ENCODE measurements around the gene ATP2B2. TPM values are rescaled to one million over a fixed set of nuclear protein-coding genes. Genes with fewer than 3 reads are reported as not detected.

ATP2B2 gene
- total and polyA plus RNA-seq, 10 of the 15 experiments (the other 5 are each of a cell fraction or from before 2014, with no cell fraction given), result 0.04 TPM; not detected in 9

GRCh38 chr3:10456981-10457380 is 48.4 kb downstream of the ATP2B2 start (continued):
- TF ChIP-seq MYB (IDR thresholded peaks at IDR 0.05; ENCODE audit: borderline replicate concordance, low read depth, low read length), result no peak

GRCh38 chr3:10455545-10455914 is 49.9 kb downstream of the ATP2B2 start:
- no TSS peak for BruUV-seq (replicated peaks)
- ChIA-PET RAD21 (ENCODE audit: unreplicated experiment) (no interaction called here), SMC1A (ENCODE audit: uncharacterized antibody, unreplicated experiment) (interaction anchor here (0.6 kb wide), 1 partner anchor 73 kb away, joined by 3 read pairs; no protein-coding TSS in a partner anchor), CTCF (no interaction called here), POLR2A (no interaction called here)
- ATAC-seq (no peak), FAIRE-seq (no peak), DNase-seq (ENCODE audit: low read depth, low spot score) (no peak)
- Histone ChIP-seq H3K9ac (ENCODE audit: control insufficient read depth, insufficient read depth, low read length) (no peak overlapping the region), H2AFZ (ENCODE audit: control insufficient read depth, low read depth, low read length) (no peak overlapping the region), H3K4me1 (ENCODE audit: control insufficient read depth, insufficient read depth, low read length) (peaks cover 16% of the 10 kb centered on the region), H3K9me3 (replicated peaks; ENCODE audit: control insufficient read depth, insufficient read depth, low read length) (no peaks in the 10 kb centered on the region; the same call in 2 of the 3 replicates), H3K4me3 (no peak overlapping the region), H4K20me1 (ENCODE audit: control insufficient read depth, insufficient read depth) (no peaks in the 10 kb centered on the region), H3K27ac (ENCODE audit: control insufficient read depth, insufficient read depth) (no peak overlapping the region), H3K4me2 (ENCODE audit: control insufficient read depth, insufficient read depth) (no peak overlapping the region), H3K27me3 (replicated peaks in 1 of 2; ENCODE audit: control insufficient read depth in 2 of 2, insufficient read depth in 2 of 2, low read length in 1 of 2) (no peaks in the 10 kb centered on the region; a peak in 2 of 4 replicates), H3K36me3 (ENCODE audit: control insufficient read depth in 2 of 2, insufficient read depth in 2 of 2, low read length in 1 of 2) (no peaks in the 10 kb centered on the region), H3K79me2 (ENCODE audit: control insufficient read depth, insufficient read depth, low read length) (no peaks in the 10 kb centered on the region)
- in situ Hi-C loops (cut with MboI) (no loop called here), intact Hi-C loops (cut with micrococcal nuclease; ENCODE audit: unreplicated experiment) (no loop called here)
- TF ChIP-seq SREBF2 (IDR thresholded peaks at IDR 0.05; ENCODE audit: low read length), result no peak
- no peak for TF ChIP-seq STAT1 (conservative IDR thresholded peaks at IDR 0.05)
- no peak for TF ChIP-seq NBN (IDR thresholded peaks at IDR 0.05)
- TF ChIP-seq MAX (IDR thresholded peaks at IDR 0.05; ENCODE audit: low read depth, low read length), result no peak
- TF ChIP-seq FOXM1 (IDR thresholded peaks at IDR 0.05; ENCODE audit: low read depth, low read length), result no peak
- no peak for TF ChIP-seq ZBTB4 (CRISPR knock-in tag; IDR thresholded peaks at IDR 0.05)
- TF ChIP-seq FOS (IDR thresholded peaks at IDR 0.05; ENCODE audit: borderline replicate concordance, extremely low read depth, insufficient read length), result no peak
- no peak for TF ChIP-seq MXI1 (IDR thresholded peaks at IDR 0.05; ENCODE audit: low read depth, low read length)
- no peak for TF ChIP-seq RAD51 (IDR thresholded peaks at IDR 0.05)
- no peak for TF ChIP-seq USF2 (IDR thresholded peaks at IDR 0.05; ENCODE audit: borderline replicate concordance, low read depth, low read length)
- TF ChIP-seq RAD21 (IDR thresholded peaks at IDR 0.05; ENCODE audit: insufficient read depth, low read depth, low read length), result no peak
- TF ChIP-seq NR2C1 (IDR thresholded peaks at IDR 0.05), result no peak
- TF ChIP-seq SMC3 (IDR thresholded peaks at IDR 0.05; ENCODE audit: borderline replicate concordance, low read length), result no peak
- no peak for TF ChIP-seq E2F8 (IDR thresholded peaks at IDR 0.05; ENCODE audit: low read depth, partially characterized antibody)
- TF ChIP-seq HDAC6 (IDR thresholded peaks at IDR 0.05; ENCODE audit: unreplicated experiment), result no peak
- no peak for TF ChIP-seq CHD1 (IDR thresholded peaks at IDR 0.05; ENCODE audit: low read depth, low read length)
